Osteoblast (primary cell): ENCODE measurements around the gene PPEF1. TPM values are rescaled to one million over a fixed set of nuclear protein-coding genes. Genes with fewer than 3 reads are reported as not detected.

ENCODE experiments used
- DNase-seq: peaks from one replicate; pipeline ENCODE4 v3.0.0; 2011; ENCODE audit warnings: low spot score, mixed read lengths; ENCODE audit not compliant: insufficient read length; ENCODE audit errors: missing footprints
- H2AFZ ChIP-seq: 2 replicates; pipeline ENCODE4 v1.6.0; 2011; ENCODE audit warnings: mild to moderate bottlenecking, low read length
- H3K27ac ChIP-seq: 2 replicates; pipeline ENCODE4 v1.5.1; 2011; ENCODE audit warnings: mild to moderate bottlenecking, low read depth, low read length, moderate library complexity
- H3K27me3 ChIP-seq: 2 replicates; pipeline ENCODE4 v1.6.0; 2012; ENCODE audit warnings: mild to moderate bottlenecking, control low read depth, inconsistent platforms, low read length, moderate library complexity; ENCODE audit not compliant: insufficient read depth
- H3K36me3 ChIP-seq: 2 replicates; pipeline ENCODE4 v1.5.1; 2011; ENCODE audit warnings: mild to moderate bottlenecking, low read length, control low read depth, moderate library complexity; ENCODE audit not compliant: insufficient read depth
- H3K4me1 ChIP-seq: 2 replicates; pipeline ENCODE4 v1.5.1; 2011; ENCODE audit warnings: mild to moderate bottlenecking, low read length, control low read depth, moderate library complexity; ENCODE audit not compliant: insufficient read depth
- H3K4me2 ChIP-seq: 2 replicates; pipeline ENCODE4 v1.6.0; 2011; ENCODE audit warnings: mild to moderate bottlenecking, low read length; ENCODE audit not compliant: insufficient read depth
- H3K4me3 ChIP-seq: fragments of 200-600 bp; sonication (generic); 3 replicates; pipeline ENCODE4 v1.5.1; 2012; ENCODE audit warnings: mild to moderate bottlenecking, low read length, inconsistent platforms; ENCODE audit not compliant: insufficient read depth
- H3K79me2 ChIP-seq: 2 replicates; pipeline ENCODE4 v1.6.0; 2012; ENCODE audit warnings: mild to moderate bottlenecking, low read length, control low read depth, inconsistent platforms; ENCODE audit not compliant: insufficient read depth
- H3K9me3 ChIP-seq: 2 replicates; pipeline ENCODE4 v1.5.1; 2011; ENCODE audit warnings: low read depth, low read length, control low read depth
- H4K20me1 ChIP-seq: 2 replicates; pipeline ENCODE4 v1.6.0; 2012; ENCODE audit warnings: mild to moderate bottlenecking, low read length, control low read depth; ENCODE audit not compliant: insufficient read depth
- CTCF ChIP-seq: IDR thresholded peaks from 2 replicates; pipeline ENCODE4 v1.5.1; 2011; ENCODE audit warnings: mild to moderate bottlenecking, low read depth, low read length, moderate library complexity; ENCODE audit errors: extremely low read depth
- total RNA-seq: library from RNA; depleted of rRNA; stranded (reverse); fragments of >200 nt; gene quantifications from 2 replicates; pipeline ENCODE4 v1.2.3, GENCODE V29; 2012

The PPEF1 gene
- total RNA-seq, 1 donor = under 0.01 TPM

- no peak for DNase-seq
- no peak overlapping the region for H3K4me3 ChIP-seq
- no peak overlapping the region for H3K27ac ChIP-seq
- H4K20me1 ChIP-seq = no peaks in the 10 kb centered on the region
- no peaks in the 10 kb centered on the region for H3K9me3 ChIP-seq
- no peaks in the 10 kb centered on the region for H3K79me2 ChIP-seq
- H3K4me1 ChIP-seq = no peaks in the 10 kb centered on the region
- H2AFZ ChIP-seq = no peak overlapping the region
- H3K4me2 ChIP-seq = no peak overlapping the region
- H3K36me3 ChIP-seq = no peaks in the 10 kb centered on the region
- no peaks in the 10 kb centered on the region for H3K27me3 ChIP-seq
- no peak for TF ChIP-seq CTCF
These were observed 149.2 kb downstream of the PPEF1 start for GRCh38 chrX:18856645-18856997.

- Histone ChIP-seq H3K4me2 (no peak overlapping the region), H2AFZ (no peak overlapping the region), H3K27ac (no peak overlapping the region), H4K20me1 (no peaks in the 10 kb centered on the region), H3K27me3 (no peaks in the 10 kb centered on the region), H3K79me2 (no peaks in the 10 kb centered on the region), H3K9me3 (no peaks in the 10 kb centered on the region), H3K4me3 (no peak overlapping the region), H3K36me3 (no peaks in the 10 kb centered on the region), H3K4me1 (no peaks in the 10 kb centered on the region)
- no peak for DNase-seq
- no peak for TF ChIP-seq CTCF
These were observed 154.1 kb downstream of the PPEF1 start for GRCh38 chrX:18861511-18861910.

- Histone ChIP-seq H3K36me3 (no peaks in the 10 kb centered on the region), H3K4me2 (no peak overlapping the region), H3K79me2 (no peaks in the 10 kb centered on the region), H3K4me1 (no peaks in the 10 kb centered on the region), H3K27ac (no peak overlapping the region), H2AFZ (no peak overlapping the region), H3K4me3 (no peak overlapping the region), H3K27me3 (no peaks in the 10 kb centered on the region), H4K20me1 (no peaks in the 10 kb centered on the region), H3K9me3 (no peaks in the 10 kb centered on the region)
- no peak for TF ChIP-seq CTCF
- no peak for DNase-seq
These were observed 157.0 kb downstream of the PPEF1 start for GRCh38 chrX:18864390-18864920.

- Histone ChIP-seq H3K4me2 (no peak overlapping the region), H3K9me3 (no peaks in the 10 kb centered on the region), H3K4me3 (no peak overlapping the region), H4K20me1 (no peaks in the 10 kb centered on the region), H3K4me1 (no peaks in the 10 kb centered on the region), H3K79me2 (no peaks in the 10 kb centered on the region), H3K27ac (no peak overlapping the region), H3K36me3 (no peaks in the 10 kb centered on the region), H3K27me3 (no peaks in the 10 kb centered on the region), H2AFZ (no peak overlapping the region)
- peak; percentile 68 for DNase-seq
- no peak for TF ChIP-seq CTCF
These were observed 163.9 kb downstream of the PPEF1 start for GRCh38 chrX:18871161-18871890.
